Measurements from ENCODE around the gene CCDC88A.

The CCDC88A gene, protein sequence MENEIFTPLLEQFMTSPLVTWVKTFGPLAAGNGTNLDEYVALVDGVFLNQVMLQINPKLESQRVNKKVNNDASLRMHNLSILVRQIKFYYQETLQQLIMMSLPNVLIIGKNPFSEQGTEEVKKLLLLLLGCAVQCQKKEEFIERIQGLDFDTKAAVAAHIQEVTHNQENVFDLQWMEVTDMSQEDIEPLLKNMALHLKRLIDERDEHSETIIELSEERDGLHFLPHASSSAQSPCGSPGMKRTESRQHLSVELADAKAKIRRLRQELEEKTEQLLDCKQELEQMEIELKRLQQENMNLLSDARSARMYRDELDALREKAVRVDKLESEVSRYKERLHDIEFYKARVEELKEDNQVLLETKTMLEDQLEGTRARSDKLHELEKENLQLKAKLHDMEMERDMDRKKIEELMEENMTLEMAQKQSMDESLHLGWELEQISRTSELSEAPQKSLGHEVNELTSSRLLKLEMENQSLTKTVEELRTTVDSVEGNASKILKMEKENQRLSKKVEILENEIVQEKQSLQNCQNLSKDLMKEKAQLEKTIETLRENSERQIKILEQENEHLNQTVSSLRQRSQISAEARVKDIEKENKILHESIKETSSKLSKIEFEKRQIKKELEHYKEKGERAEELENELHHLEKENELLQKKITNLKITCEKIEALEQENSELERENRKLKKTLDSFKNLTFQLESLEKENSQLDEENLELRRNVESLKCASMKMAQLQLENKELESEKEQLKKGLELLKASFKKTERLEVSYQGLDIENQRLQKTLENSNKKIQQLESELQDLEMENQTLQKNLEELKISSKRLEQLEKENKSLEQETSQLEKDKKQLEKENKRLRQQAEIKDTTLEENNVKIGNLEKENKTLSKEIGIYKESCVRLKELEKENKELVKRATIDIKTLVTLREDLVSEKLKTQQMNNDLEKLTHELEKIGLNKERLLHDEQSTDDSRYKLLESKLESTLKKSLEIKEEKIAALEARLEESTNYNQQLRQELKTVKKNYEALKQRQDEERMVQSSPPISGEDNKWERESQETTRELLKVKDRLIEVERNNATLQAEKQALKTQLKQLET (N-terminal part only)

GRCh38 chr2:55419679-55420438 is at the start of gene CCDC88A:
TSS of gene CCDC88A (minus strand) at chr2:55419856. CDS start at chr2:55419079, 777 bp downstream.
- peak; percentile 88 for DNase-seq (ENCODE audit: low read depth)
- TF ChIP-seq, protein P1, sequence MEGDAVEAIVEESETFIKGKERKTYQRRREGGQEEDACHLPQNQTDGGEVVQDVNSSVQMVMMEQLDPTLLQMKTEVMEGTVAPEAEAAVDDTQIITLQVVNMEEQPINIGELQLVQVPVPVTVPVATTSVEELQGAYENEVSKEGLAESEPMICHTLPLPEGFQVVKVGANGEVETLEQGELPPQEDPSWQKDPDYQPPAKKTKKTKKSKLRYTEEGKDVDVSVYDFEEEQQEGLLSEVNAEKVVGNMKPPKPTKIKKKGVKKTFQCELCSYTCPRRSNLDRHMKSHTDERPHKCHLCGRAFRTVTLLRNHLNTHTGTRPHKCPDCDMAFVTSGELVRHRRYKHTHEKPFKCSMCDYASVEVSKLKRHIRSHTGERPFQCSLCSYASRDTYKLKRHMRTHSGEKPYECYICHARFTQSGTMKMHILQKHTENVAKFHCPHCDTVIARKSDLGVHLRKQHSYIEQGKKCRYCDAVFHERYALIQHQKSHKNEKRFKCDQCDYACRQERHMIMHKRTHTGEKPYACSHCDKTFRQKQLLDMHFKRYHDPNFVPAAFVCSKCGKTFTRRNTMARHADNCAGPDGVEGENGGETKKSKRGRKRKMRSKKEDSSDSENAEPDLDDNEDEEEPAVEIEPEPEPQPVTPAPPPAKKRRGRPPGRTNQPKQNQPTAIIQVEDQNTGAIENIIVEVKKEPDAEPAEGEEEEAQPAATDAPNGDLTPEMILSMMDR (conservative IDR thresholded peaks at IDR 0.05; ENCODE audit: low read depth, low read length), result peak; percentile 13
- peak within 1 kb of the TSS; percentile 90 for H3K4me3 ChIP-seq (ENCODE audit: low read length)

DNA sequence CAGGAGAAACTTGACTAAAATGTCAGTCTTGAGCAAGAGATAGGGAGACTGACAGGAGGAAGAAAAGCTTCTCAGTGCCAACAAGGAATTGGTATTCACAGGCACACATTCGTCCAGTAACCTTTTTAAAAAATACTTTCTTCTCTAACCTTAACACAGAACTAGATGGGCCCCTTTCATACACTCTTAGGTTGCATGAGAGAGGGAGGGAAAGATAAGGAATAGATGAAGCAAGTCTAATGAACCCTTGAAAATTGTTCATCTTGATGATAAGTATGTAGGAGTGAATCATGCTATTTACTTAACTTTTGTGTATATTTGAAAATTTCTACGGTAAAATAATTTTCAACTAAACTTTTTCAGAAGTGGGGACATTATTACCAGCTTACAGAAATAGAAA is 42.0 kb upstream of the CCDC88A start:
- TF ChIP-seq, protein P1 (conservative IDR thresholded peaks at IDR 0.05; ENCODE audit: low read depth, low read length), result no peak

GRCh38 chr2:55460562-55460961 is 40.9 kb upstream of the CCDC88A start:
- TF ChIP-seq, protein P1 (conservative IDR thresholded peaks at IDR 0.05; ENCODE audit: low read depth, low read length), result no peak
- no peak for DNase-seq (ENCODE audit: low read depth)
- H3K4me3 ChIP-seq (ENCODE audit: low read length), result no peak overlapping the region

More for the DNA sequence above, 42.0 kb upstream of the CCDC88A start:
- no peak for DNase-seq (ENCODE audit: low read depth)
- H3K4me3 ChIP-seq (ENCODE audit: low read length), result no peak overlapping the region

GRCh38 chr2:55459714-55460274 is 40.1 kb upstream of the CCDC88A start:
- no peak for DNase-seq (ENCODE audit: low read depth)
- TF ChIP-seq, protein P1 (conservative IDR thresholded peaks at IDR 0.05; ENCODE audit: low read depth, low read length), result no peak
- H3K4me3 ChIP-seq (ENCODE audit: low read length), result no peak overlapping the region

DNA sequence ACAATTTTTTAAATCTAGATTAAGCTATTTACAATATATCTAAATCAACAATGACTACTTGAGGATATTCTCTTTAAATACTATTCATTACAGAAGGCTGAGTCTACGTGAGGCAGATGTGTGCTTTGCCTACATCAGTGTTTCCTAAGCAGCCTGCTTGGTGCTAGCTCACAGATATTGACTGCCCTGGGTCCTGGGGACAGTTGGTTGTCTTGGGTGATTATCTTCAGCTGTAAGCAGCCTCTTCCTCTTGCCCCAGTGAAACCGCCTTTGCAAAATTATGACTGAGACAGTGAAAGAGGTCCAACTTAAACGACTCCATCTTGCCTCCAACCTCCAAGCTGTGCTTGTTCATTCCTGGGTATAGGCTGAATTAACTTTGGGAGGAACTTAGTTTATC is 39.6 kb upstream of the CCDC88A start:
- TF ChIP-seq, protein P1 (conservative IDR thresholded peaks at IDR 0.05; ENCODE audit: low read depth, low read length), result no peak
- DNase-seq (ENCODE audit: low read depth), result no peak
- no peak overlapping the region for H3K4me3 ChIP-seq (ENCODE audit: low read length)

DNA sequence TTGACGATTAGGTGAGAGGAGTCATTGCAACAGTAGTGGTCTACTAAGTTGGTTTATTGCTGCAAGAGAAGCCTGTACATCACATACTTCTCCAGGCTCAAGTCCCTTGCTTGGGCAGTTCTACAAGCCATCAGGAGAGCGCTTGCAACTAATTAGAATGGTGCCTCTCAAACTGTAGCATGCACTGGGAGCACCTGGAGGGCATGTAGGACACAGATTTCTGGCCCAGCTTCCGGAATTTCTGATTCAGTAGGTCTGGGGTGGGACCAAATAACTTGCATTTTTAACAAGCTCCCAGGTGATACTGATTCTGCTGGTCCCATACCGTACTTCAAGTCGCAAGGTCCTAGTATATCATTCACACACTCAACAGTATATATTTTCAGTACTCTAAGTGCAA is 34.5 kb upstream of the CCDC88A start:
- DNase-seq (ENCODE audit: low read depth), result no peak
- TF ChIP-seq, protein P1 (conservative IDR thresholded peaks at IDR 0.05; ENCODE audit: low read depth, low read length), result no peak

More for the DNA sequence above, 34.5 kb upstream of the CCDC88A start:
- no peak overlapping the region for H3K4me3 ChIP-seq (ENCODE audit: low read length)

Data from retinal pigment epithelial cell (primary cell).